Astrocyte (in vitro differentiated cells and primary cell): ENCODE measurements around the gene ATP11C.

Experiments
- CTCF ChIP-seq: IDR thresholded peaks from 2 replicates; pipeline ENCODE4 v1.5.1; 2011; ENCODE audit warnings: low read depth, mild to moderate bottlenecking, inconsistent platforms, low read length, moderate library complexity; ENCODE audit not compliant: insufficient read depth
- EZH2 ChIP-seq: IDR thresholded peaks from 2 replicates; pipeline ENCODE4 v1.6.1; 2012; ENCODE audit warnings: mild to moderate bottlenecking, low read length, inconsistent platforms; ENCODE audit not compliant: insufficient read depth

- TF ChIP-seq EZH2: no peak
- no peak for TF ChIP-seq CTCF
These were observed 207.1 kb downstream of the ATP11C start for GRCh38 chrX:139725720-139726119.
